Trophoblast cell (in vitro differentiated cells and primary cell): ENCODE results near the gene CAMK2A.

Source experiments
- DNase-seq, 2 donors: peaks; one replicate each; pipeline ENCODE4 v3.0.0-alpha.2; 2016
- H2AFZ ChIP-seq: 2 replicates; pipeline ENCODE4 v1.6.1; 2013; ENCODE audit warnings: low read length, moderate library complexity, mild to moderate bottlenecking; ENCODE audit not compliant: insufficient read depth, poor library complexity
- H2AK5ac ChIP-seq: 2 replicates; pipeline ENCODE4 v1.6.1; 2013; ENCODE audit warnings: mild to moderate bottlenecking, low read length
- H2BK120ac ChIP-seq: 2 replicates; pipeline ENCODE4 v1.6.1; 2013; ENCODE audit warnings: low read length, mild to moderate bottlenecking, moderate library complexity; ENCODE audit not compliant: insufficient read depth, poor library complexity
- H2BK12ac ChIP-seq: 2 replicates; pipeline ENCODE4 v1.6.1; 2013; ENCODE audit warnings: mild to moderate bottlenecking, low read length, moderate library complexity
- H2BK5ac ChIP-seq: 2 replicates; pipeline ENCODE4 v1.6.1; 2013; ENCODE audit warnings: low read length, low read depth, moderate library complexity, mild to moderate bottlenecking; ENCODE audit not compliant: poor library complexity
- H3K14ac ChIP-seq: 2 replicates; pipeline ENCODE4 v1.6.1; 2013; ENCODE audit warnings: mild to moderate bottlenecking, low read length
- H3K18ac ChIP-seq: 2 replicates; pipeline ENCODE4 v1.6.1; 2013; ENCODE audit warnings: mild to moderate bottlenecking, low read length
- H3K23ac ChIP-seq: 2 replicates; pipeline ENCODE4 v1.6.1; 2013; ENCODE audit warnings: low read length
- H3K27ac ChIP-seq: 2 replicates; pipeline ENCODE4 v1.5.1; 2013; ENCODE audit warnings: low read depth, mild to moderate bottlenecking, inconsistent platforms, low read length, moderate library complexity
- H3K27me3 ChIP-seq: 2 replicates; pipeline ENCODE4 v1.6.1; 2013; ENCODE audit warnings: inconsistent platforms, mild to moderate bottlenecking, low read length, moderate library complexity; ENCODE audit not compliant: insufficient read depth
- H3K36me3 ChIP-seq, 2 experiments: 1 replicate in 1 of 2; 2 replicates in 1 of 2; pipeline ENCODE4 v1.6.1; 2013; ENCODE audit warnings: low read length in 2 of 2, mild to moderate bottlenecking in 2 of 2, moderate library complexity in 1 of 2; ENCODE audit not compliant: insufficient read depth in 2 of 2, control insufficient read depth in 1 of 2
- H3K4ac ChIP-seq: 2 replicates; pipeline ENCODE4 v1.6.1; 2013; ENCODE audit warnings: low read depth, mild to moderate bottlenecking, low read length, moderate library complexity
- H3K4me1 ChIP-seq, 2 experiments: 1 replicate in 1 of 2; 2 replicates in 1 of 2; pipeline ENCODE4 v1.6.1; 2013; ENCODE audit warnings: low read length in 2 of 2, mild to moderate bottlenecking in 2 of 2, moderate library complexity in 1 of 2; ENCODE audit not compliant: insufficient read depth in 2 of 2, control insufficient read depth in 1 of 2
- H3K4me2 ChIP-seq: 2 replicates; pipeline ENCODE4 v1.6.1; 2013; ENCODE audit warnings: inconsistent platforms, mild to moderate bottlenecking, low read length, moderate library complexity
- H3K4me3 ChIP-seq: 2 replicates; pipeline ENCODE4 v1.5.1; 2013; ENCODE audit warnings: mild to moderate bottlenecking, low read depth, low read length, inconsistent platforms
- H3K79me1 ChIP-seq: one replicate; pipeline ENCODE4 v1.6.1; 2013; ENCODE audit warnings: low read length
- H3K79me2 ChIP-seq: 2 replicates; pipeline ENCODE4 v1.6.1; 2013; ENCODE audit warnings: low read length, mild to moderate bottlenecking; ENCODE audit not compliant: control insufficient read depth, insufficient read depth, poor library complexity
- H3K9ac ChIP-seq: 2 replicates; pipeline ENCODE4 v1.6.1; 2013; ENCODE audit warnings: mild to moderate bottlenecking, low read length
- H3K9me3 ChIP-seq: 2 replicates; pipeline ENCODE4 v1.6.1; 2013; ENCODE audit warnings: low read depth, mild to moderate bottlenecking, control low read depth, inconsistent platforms, low read length; ENCODE audit not compliant: insufficient read depth
- H4K12ac ChIP-seq: 2 replicates; pipeline ENCODE4 v1.6.1; 2013; ENCODE audit warnings: low read depth, mild to moderate bottlenecking, low read length, moderate library complexity
- H4K8ac ChIP-seq: 2 replicates; pipeline ENCODE4 v1.6.1; 2013; ENCODE audit warnings: low read depth, mild to moderate bottlenecking, low read length, moderate library complexity
- H4K91ac ChIP-seq: one replicate; pipeline ENCODE4 v1.6.1; 2013; ENCODE audit warnings: low read depth, mild to moderate bottlenecking, low read length, moderate library complexity
- WGBS: extraction: QIAGEN DNeasy Blood & Tissue Kit; methylation state at CpG from one replicate; pipeline ENCODE4 v1.1.7; 2013; ENCODE audit warnings: missing lambda C conversion rate; ENCODE audit not compliant: insufficient read length, insufficient coverage; ENCODE audit errors: extremely low coverage; 5-methylcytosine and 5-hydroxymethylcytosine counted together

CAMK2A gene

GRCh38 chr5:150323092-150323491, 33.5 kb upstream of the CAMK2A start:
- H3K4me2 ChIP-seq: no peak overlapping the region
- peaks cover 22 to 30% of the 10 kb centered on the region in 2 experiments for H3K4me1 ChIP-seq
- no peak overlapping the region for H3K9ac ChIP-seq
- H3K79me2 ChIP-seq: no peaks in the 10 kb centered on the region
- H3K36me3 ChIP-seq: no peaks in the 10 kb centered on the region
- no peak overlapping the region for H2BK12ac ChIP-seq
- H2BK120ac ChIP-seq: no peak overlapping the region
- no peak overlapping the region for H2AFZ ChIP-seq
- no peak overlapping the region for H2AK5ac ChIP-seq
- no peak overlapping the region for H3K18ac ChIP-seq
- H4K12ac ChIP-seq: no peak overlapping the region
- no peak overlapping the region for H3K14ac ChIP-seq
- H4K91ac ChIP-seq: no peak overlapping the region
- H3K23ac ChIP-seq: no peak overlapping the region
- DNase-seq: peak; percentile 87 to 99
- H3K79me1 ChIP-seq: peaks cover 10% of the 10 kb centered on the region
- H3K4ac ChIP-seq: no peak overlapping the region
- no peak overlapping the region for H3K4me3 ChIP-seq
- no peak overlapping the region for H4K8ac ChIP-seq
- no peak overlapping the region for H3K27ac ChIP-seq
- H3K27me3 ChIP-seq: no peaks in the 10 kb centered on the region
- no CpG with 5 or more reads among the region's 6 CpGs for WGBS
- H2BK5ac ChIP-seq: no peak overlapping the region
- no peaks in the 10 kb centered on the region for H3K9me3 ChIP-seq

GRCh38 chr5:150322202-150322601, 32.6 kb upstream of the CAMK2A start:
- Histone ChIP-seq H4K12ac (no peak overlapping the region), H3K9ac (no peak overlapping the region), H3K27ac (no peak overlapping the region), H3K14ac (no peak overlapping the region), H3K27me3 (no peaks in the 10 kb centered on the region), H2BK12ac (no peak overlapping the region), H3K4me3 (no peak overlapping the region), H3K4me2 (no peak overlapping the region), H3K36me3 (no peaks in the 10 kb centered on the region), H3K23ac (no peak overlapping the region), H3K79me2 (no peaks in the 10 kb centered on the region), H2BK120ac (no peak overlapping the region), H2AK5ac (no peak overlapping the region), H3K18ac (no peak overlapping the region), H4K8ac (no peak overlapping the region), H3K9me3 (no peaks in the 10 kb centered on the region), H3K4ac (no peak overlapping the region), H4K91ac (no peak overlapping the region), H3K79me1 (peaks cover 13% of the 10 kb centered on the region), H2AFZ (no peak overlapping the region), H3K4me1 (peaks cover 25 to 35% of the 10 kb centered on the region in 2 experiments), H2BK5ac (no peak overlapping the region)
- DNase-seq: peak; percentile 87 to 94

DNA sequence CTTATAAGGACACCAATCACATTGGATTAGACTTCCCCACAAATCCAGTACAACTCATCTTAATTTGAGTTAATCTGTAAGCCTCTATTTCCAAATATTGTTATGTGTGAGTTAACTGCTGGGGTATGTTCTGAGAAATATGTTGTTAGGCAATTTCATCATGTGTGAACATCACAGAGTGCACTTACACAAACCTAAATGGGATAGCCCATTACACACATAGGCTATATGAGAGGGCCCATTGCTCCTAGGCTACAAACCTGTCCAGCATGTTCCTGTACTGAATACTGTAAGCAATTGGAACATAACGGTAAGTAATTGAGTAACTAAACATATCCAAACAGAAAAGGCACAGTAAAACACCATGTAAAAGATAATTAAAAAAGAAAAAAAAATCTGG, 32.2 kb upstream of the CAMK2A start:
- Histone ChIP-seq H3K79me1 (peaks cover 13% of the 10 kb centered on the region), H4K8ac (no peak overlapping the region), H3K4me1 (peaks cover 26 to 38% of the 10 kb centered on the region in 2 experiments), H3K23ac (no peak overlapping the region), H3K9ac (no peak overlapping the region), H2AFZ (no peak overlapping the region), H4K12ac (no peak overlapping the region), H2BK5ac (no peak overlapping the region), H3K14ac (no peak overlapping the region), H2BK12ac (no peak overlapping the region), H3K4ac (no peak overlapping the region), H3K36me3 (no peaks in the 10 kb centered on the region), H3K79me2 (no peaks in the 10 kb centered on the region), H3K27ac (no peak overlapping the region), H4K91ac (no peak overlapping the region), H2AK5ac (no peak overlapping the region), H3K4me3 (no peak overlapping the region), H3K4me2 (no peak overlapping the region), H3K9me3 (no peaks in the 10 kb centered on the region), H3K27me3 (no peaks in the 10 kb centered on the region), H2BK120ac (no peak overlapping the region), H3K18ac (no peak overlapping the region)
- WGBS: no CpG with 5 or more reads among the region's 1 CpG
- peak; percentile 74 to 88 for DNase-seq

- H2AK5ac ChIP-seq: peak overlapping the region; percentile 3
- no peak overlapping the region for H3K9ac ChIP-seq
- H3K4ac ChIP-seq: no peak overlapping the region
- no peak overlapping the region for H3K4me2 ChIP-seq
- no peaks in the 10 kb centered on the region for H3K9me3 ChIP-seq
- H3K4me1 ChIP-seq: peaks cover 28 to 40% of the 10 kb centered on the region in 2 experiments
- H2BK12ac ChIP-seq: peak overlapping the region; percentile 21
- no peaks in the 10 kb centered on the region for H3K79me2 ChIP-seq
- no peak overlapping the region for H3K23ac ChIP-seq
- H2BK5ac ChIP-seq: peak overlapping the region; percentile 24
- H2AFZ ChIP-seq: no peak overlapping the region
- no peak overlapping the region for H3K27ac ChIP-seq
- H2BK120ac ChIP-seq: peak overlapping the region; percentile 9
- peak overlapping the region; percentile 23 for H3K14ac ChIP-seq
- H3K4me3 ChIP-seq: no peak overlapping the region
- peaks cover 15% of the 10 kb centered on the region for H3K79me1 ChIP-seq
- peak; percentile 78 to 84 for DNase-seq
- whole genome bisulfite sequencing: no CpG with 5 or more reads among the region's 1 CpG
- H3K27me3 ChIP-seq: no peaks in the 10 kb centered on the region
- no peaks in the 10 kb centered on the region for H3K36me3 ChIP-seq
- H4K8ac ChIP-seq: no peak overlapping the region
- H4K12ac ChIP-seq: no peak overlapping the region
- no peak overlapping the region for H4K91ac ChIP-seq
- H3K18ac ChIP-seq: peak overlapping the region; percentile 39
Observed at GRCh38 chr5:150321211-150321610, 31.6 kb upstream of the CAMK2A start.
